GM18517 (cell line): Measurements from ENCODE around the gene CYP17A1.
"Not testable (repeated sequence)": the region's sequence is repeated elsewhere in the genome, so short reads cannot be mapped to it uniquely, and the experiment has no call there.

Experiments
- ATAC-seq: cut with Tn5 transposase; IDR thresholded peaks from one replicate; pipeline ENCODE4 v1.9.1; 2021; ENCODE audit warnings: mild to moderate bottlenecking, moderate library complexity; ENCODE audit not compliant: unreplicated experiment

Gene CYP17A1

GRCh38 chr10:102837230-102837721, at the start of gene CYP17A1:
CYP17A1 (minus strand) TSS chr10:102837413; CDS start chr10:102837361, 52 bp downstream.
- ATAC-seq, result no peak

GRCh38 chr10:102880256-102880655, 43.0 kb upstream of the CYP17A1 start:
- ATAC-seq, result no peak

GRCh38 chr10:102878629-102879028, 41.4 kb upstream of the CYP17A1 start:
- no peak for ATAC-seq

- ATAC-seq, result no peak
Measured at GRCh38 chr10:102876747-102877153, 39.5 kb upstream of the CYP17A1 start.

- ATAC-seq, result no peak
Measured at GRCh38 chr10:102872163-102872562, 35.0 kb upstream of the CYP17A1 start.

GRCh38 chr10:102870221-102870620, 33.0 kb upstream of the CYP17A1 start:
- no peak for ATAC-seq

- no peak for ATAC-seq
Measured at GRCh38 chr10:102869258-102870198, 32.3 kb upstream of the CYP17A1 start, which contains the start of gene AS3MT. AS3MT (plus strand) TSS chr10:102869470; CDS start chr10:102869593, 123 bp downstream.

GRCh38 chr10:102868911-102869257, 31.7 kb upstream of the CYP17A1 start:
- ATAC-seq, result no peak

- no peak for ATAC-seq
Measured at GRCh38 chr10:102865620-102866019, 28.4 kb upstream of the CYP17A1 start.

GRCh38 chr10:102863660-102864059, 26.4 kb upstream of the CYP17A1 start:
- no peak for ATAC-seq

GRCh38 chr10:102859911-102860310, 22.7 kb upstream of the CYP17A1 start:
- no peak for ATAC-seq

GRCh38 chr10:102856758-102857424, 19.7 kb upstream of the CYP17A1 start:
- ATAC-seq, result no peak

GRCh38 chr10:102855731-102856436, 18.7 kb upstream of the CYP17A1 start:
- not testable (repeated sequence) for ATAC-seq

- not testable (repeated sequence) for ATAC-seq
Measured at GRCh38 chr10:102853237-102853636, 16.0 kb upstream of the CYP17A1 start.

GRCh38 chr10:102850025-102850518, 12.9 kb upstream of the CYP17A1 start:
- no peak for ATAC-seq

GRCh38 chr10:102845352-102845902, 8.2 kb upstream of the CYP17A1 start:
- ATAC-seq, result no peak

GRCh38 chr10:102844190-102844776, 7.1 kb upstream of the CYP17A1 start:
- ATAC-seq, result not testable (repeated sequence)

- ATAC-seq, result not testable (repeated sequence)
Measured at GRCh38 chr10:102843139-102843538, 5.9 kb upstream of the CYP17A1 start.

GRCh38 chr10:102841827-102842345, 4.7 kb upstream of the CYP17A1 start:
- ATAC-seq, result no peak
